Kidney (tissue), 14 donors: ENCODE results near the gene HHAT. TPM values are rescaled to one million over a fixed set of nuclear protein-coding genes. Genes with fewer than 3 reads are reported as not detected.

ENCODE experiments used
- DNase-seq, 5 donors: peaks; one replicate each; pipeline ENCODE4 v3.0.0-alpha.2; 2013 to 2020
- FAIRE-seq: peaks from 2 replicates; lab custom pipeline; 2012; peaks lifted over from hg19 to GRCh38; lab: Jason Lieb, UNC
- H3K27ac ChIP-seq, 2 donors: one replicate each; pipeline ENCODE4 v1.7.0; 2013; ENCODE audit warnings: low read depth in 2 of 2, low read length in 2 of 2, inconsistent platforms in 1 of 2
- H3K27me3 ChIP-seq: one replicate; pipeline ENCODE4 v1.7.1; 2013; ENCODE audit warnings: low read length, inconsistent platforms; ENCODE audit not compliant: control insufficient read depth, insufficient read depth
- H3K36me3 ChIP-seq, 3 donors: one replicate each; pipeline versions ENCODE4 v1.7.0 to v1.7.1; 2013; ENCODE audit warnings: low read length in 3 of 3, control low read depth in 1 of 3, inconsistent platforms in 1 of 3; ENCODE audit not compliant: insufficient read depth in 3 of 3, control insufficient read depth in 2 of 3
- H3K4me1 ChIP-seq, 3 donors: one replicate each; pipeline versions ENCODE4 v1.7.0 to v1.7.1; 2013; ENCODE audit warnings: low read length in 3 of 3, inconsistent platforms in 1 of 3, low read depth in 1 of 3; ENCODE audit not compliant: control insufficient read depth in 2 of 3, insufficient read depth in 2 of 3
- H3K4me3 ChIP-seq, 3 donors: one replicate each; pipeline versions ENCODE4 v1.7.0 to v1.8.1; 2013; ENCODE audit warnings: low read length in 3 of 3, control low read depth in 1 of 3, inconsistent platforms in 1 of 3
- H3K9ac ChIP-seq, 3 donors: one replicate each; pipeline versions ENCODE4 v1.7.0 to v1.7.1; 2013; ENCODE audit warnings: low read length in 3 of 3, control low read depth in 1 of 3, inconsistent platforms in 1 of 3
- H3K9me3 ChIP-seq, 3 donors: one replicate each; pipeline versions ENCODE4 v1.7.0 to v1.7.1; 2013; ENCODE audit warnings: low read length in 3 of 3, control low read depth in 1 of 3, inconsistent platforms in 1 of 3; ENCODE audit not compliant: control insufficient read depth in 2 of 3, insufficient read depth in 1 of 3
- CTCF ChIP-seq: IDR thresholded peaks from 3 replicates; pipeline ENCODE4 v1.5.1; 2012; ENCODE audit warnings: mild to moderate bottlenecking, moderate library complexity, borderline replicate concordance; ENCODE audit not compliant: insufficient read depth; ENCODE audit errors: extremely low read depth
- intact Hi-C: fragments of 100-400 bp; cut with DNase I; formaldehyde crosslinking; loops from one replicate; pipeline ENCODE4 v1.11.1; 2022
- polyA plus RNA-seq: library from polyadenylated mRNA; stranded (reverse); fragments of 350-450 nt; fragmentation: Illumina TruSeq; extraction: RNeasy Lipid Tissue Mini Kit (QIAGEN cat#74804); gene quantifications from one replicate; pipeline ENCODE4 v1.2.3, GENCODE V29; 2014; ENCODE audit warnings: low read depth, low replicate concordance; ENCODE audit not compliant: insufficient read depth
- total RNA-seq: library from RNA; stranded (reverse); fragmentation: NEBNext Ultra II Directional; extraction: Animal tissue kit (Norgen Biotek cat#: 25700); gene quantifications from one replicate; pipeline ENCODE4 v1.2.1, GENCODE V29; 2021
- donor health status: control.
- donor health status: control.
- donor health status: control.
- donor health status: control.
- donor health status: control.
- donor health status: DM: yes; HTN: yes; CAD: no.
- donor health status: Normal renal cell carcinoma (clear cell type).

The HHAT gene
- total and polyA plus RNA-seq, 2 donors from 2014 or later = 5.5 to 9.7 TPM

- no peak overlapping the region for H3K27ac ChIP-seq
- intact Hi-C loops = no loop called here
- FAIRE-seq (no peak), DNase-seq (no peak)
- no peaks in the 10 kb centered on the region for H3K27me3 ChIP-seq
- H3K9me3 ChIP-seq = no peaks in the 10 kb centered on the region
- H3K36me3 ChIP-seq = no peaks in the 10 kb centered on the region
- H3K4me3 ChIP-seq = no peak overlapping the region
- no peak for TF ChIP-seq CTCF
- H3K9ac ChIP-seq = no peak overlapping the region
- H3K4me1 ChIP-seq = no peaks in the 10 kb centered on the region
Observed at GRCh38 chr1:210627755-210628154, 299.1 kb downstream of the HHAT start.

- no peaks in the 10 kb centered on the region for H3K27me3 ChIP-seq
- intact Hi-C loops = no loop called here
- H3K9me3 ChIP-seq = no peaks in the 10 kb centered on the region
- H3K4me3 ChIP-seq = no peak overlapping the region
- H3K36me3 ChIP-seq = no peaks in the 10 kb centered on the region
- FAIRE-seq = no peak
- no peak overlapping the region for H3K27ac ChIP-seq
- no peak for TF ChIP-seq CTCF
- no peak overlapping the region for H3K9ac ChIP-seq
- H3K4me1 ChIP-seq = no peaks in the 10 kb centered on the region
- no peak for DNase-seq
Observed at GRCh38 chr1:210629276-210629675, 300.6 kb downstream of the HHAT start.

- no peak for TF ChIP-seq CTCF
- DNase-seq (no peak), FAIRE-seq (no peak)
- H3K27me3 ChIP-seq = no peaks in the 10 kb centered on the region
- intact Hi-C loops = no loop called here
- no peaks in the 10 kb centered on the region for H3K36me3 ChIP-seq
- no peak overlapping the region for H3K4me3 ChIP-seq
- no peak overlapping the region for H3K27ac ChIP-seq
- no peak overlapping the region for H3K9ac ChIP-seq
- H3K4me1 ChIP-seq = no peaks in the 10 kb centered on the region
- H3K9me3 ChIP-seq = no peaks in the 10 kb centered on the region
Observed at GRCh38 chr1:210631399-210631798, 302.7 kb downstream of the HHAT start.

GRCh38 chr1:210633140-210633539 lies 304.4 kb downstream of the HHAT start:
- Histone ChIP-seq H3K36me3 (no peaks in the 10 kb centered on the region), H3K9ac (no peak overlapping the region), H3K9me3 (no peaks in the 10 kb centered on the region), H3K27ac (no peak overlapping the region), H3K4me1 (no peaks in the 10 kb centered on the region), H3K4me3 (no peak overlapping the region), H3K27me3 (no peaks in the 10 kb centered on the region)
- DNase-seq (no peak), FAIRE-seq (no peak)
- intact Hi-C loops = no loop called here
- TF ChIP-seq CTCF = no peak
